ENCODE data around the gene CHST9.

CHST9 gene

GRCh38 chr18:27144672-27145071 lies 40.4 kb downstream of the CHST9 start:
- TF ChIP-seq CTCF (IDR thresholded peaks at IDR 0.05; ENCODE audit: extremely low read depth, insufficient read depth, missing control alignments), result no peak
- in situ Hi-C loops (cut with MboI; ENCODE audit: low pct_unique_long_range_greater_than_20kb, low sequenced_read_pairs, unreplicated experiment), result no loop called here
- DNase-seq (ENCODE audit: low spot score), result no peak

GRCh38 chr18:27143580-27144287 lies 41.4 kb downstream of the CHST9 start:
- in situ Hi-C loops (cut with MboI; ENCODE audit: low pct_unique_long_range_greater_than_20kb, low sequenced_read_pairs, unreplicated experiment), result no loop called here
- TF ChIP-seq CTCF (IDR thresholded peaks at IDR 0.05; ENCODE audit: extremely low read depth, insufficient read depth, missing control alignments), result no peak
- no peak for DNase-seq (ENCODE audit: low spot score)

- no peak for DNase-seq (ENCODE audit: low spot score)
These were observed 42.2 kb downstream of the CHST9 start for GRCh38 chr18:27142891-27143290.

GRCh38 chr18:27141876-27142275 lies 43.2 kb downstream of the CHST9 start:
- TF ChIP-seq CTCF (IDR thresholded peaks at IDR 0.05; ENCODE audit: extremely low read depth, insufficient read depth, missing control alignments), result no peak
- no peak for DNase-seq (ENCODE audit: low spot score)
- in situ Hi-C loops (cut with MboI; ENCODE audit: low pct_unique_long_range_greater_than_20kb, low sequenced_read_pairs, unreplicated experiment), result no loop called here

More at GRCh38 chr18:27142891-27143290, 42.2 kb downstream of the CHST9 start:
- in situ Hi-C loops (cut with MboI; ENCODE audit: low pct_unique_long_range_greater_than_20kb, low sequenced_read_pairs, unreplicated experiment), result no loop called here
- TF ChIP-seq CTCF (IDR thresholded peaks at IDR 0.05; ENCODE audit: extremely low read depth, insufficient read depth, missing control alignments), result no peak

- DNase-seq (ENCODE audit: low spot score), result no peak
- no peak for TF ChIP-seq CTCF (IDR thresholded peaks at IDR 0.05; ENCODE audit: extremely low read depth, insufficient read depth, missing control alignments)
- in situ Hi-C loops (cut with MboI; ENCODE audit: low pct_unique_long_range_greater_than_20kb, low sequenced_read_pairs, unreplicated experiment), result no loop called here
These were observed 47.0 kb downstream of the CHST9 start for GRCh38 chr18:27138079-27138478.

GRCh38 chr18:27136208-27136535 lies 48.9 kb downstream of the CHST9 start:
- no peak for DNase-seq (ENCODE audit: low spot score)
- in situ Hi-C loops (cut with MboI; ENCODE audit: low pct_unique_long_range_greater_than_20kb, low sequenced_read_pairs, unreplicated experiment), result no loop called here
- no peak for TF ChIP-seq CTCF (IDR thresholded peaks at IDR 0.05; ENCODE audit: extremely low read depth, insufficient read depth, missing control alignments)

Data from GM13977 (cell line).